ENCODE data around the gene CDC20B.
"Not testable (repeated sequence)": the region's sequence is repeated elsewhere in the genome, so short reads cannot be mapped to it uniquely, and the experiment has no call there.

Gene CDC20B

DNA sequence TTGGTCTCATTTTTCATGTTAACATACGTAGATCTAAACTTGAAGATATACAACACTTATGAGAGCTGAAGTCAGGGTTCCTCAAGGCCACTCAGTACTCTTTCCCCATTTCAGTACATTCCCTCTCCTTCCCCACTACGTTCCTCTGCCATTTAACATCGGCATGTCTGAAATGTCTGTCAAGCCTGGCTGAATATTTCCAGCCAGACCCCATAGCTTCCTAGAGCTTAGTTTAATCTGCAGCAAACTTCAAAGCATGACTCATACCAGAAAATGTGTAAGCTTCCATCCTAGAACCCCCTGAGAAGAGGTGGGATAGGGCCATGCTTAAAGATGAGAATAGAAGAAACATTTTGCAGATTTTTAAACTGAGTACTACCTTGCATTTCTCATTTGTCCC is 64.3 kb downstream of the CDC20B start:
- Histone ChIP-seq H3K27ac (ENCODE audit: poor library complexity, severe bottlenecking) (no peak overlapping the region), H3K4me3 (ENCODE audit: severe bottlenecking) (no peak overlapping the region), H3K4me1 (ENCODE audit: insufficient read depth, poor library complexity, severe bottlenecking) (no peaks in the 10 kb centered on the region), H3K27me3 (ENCODE audit: insufficient read depth, poor library complexity, severe bottlenecking) (no peaks in the 10 kb centered on the region), H3K9me3 (ENCODE audit: severe bottlenecking) (no peaks in the 10 kb centered on the region), H3K36me3 (ENCODE audit: low read depth) (no peaks in the 10 kb centered on the region)
- DNase-seq (ENCODE audit: low spot score) (no peak), ATAC-seq (ENCODE audit: low read depth) (no peak)
- TF ChIP-seq, protein P1, sequence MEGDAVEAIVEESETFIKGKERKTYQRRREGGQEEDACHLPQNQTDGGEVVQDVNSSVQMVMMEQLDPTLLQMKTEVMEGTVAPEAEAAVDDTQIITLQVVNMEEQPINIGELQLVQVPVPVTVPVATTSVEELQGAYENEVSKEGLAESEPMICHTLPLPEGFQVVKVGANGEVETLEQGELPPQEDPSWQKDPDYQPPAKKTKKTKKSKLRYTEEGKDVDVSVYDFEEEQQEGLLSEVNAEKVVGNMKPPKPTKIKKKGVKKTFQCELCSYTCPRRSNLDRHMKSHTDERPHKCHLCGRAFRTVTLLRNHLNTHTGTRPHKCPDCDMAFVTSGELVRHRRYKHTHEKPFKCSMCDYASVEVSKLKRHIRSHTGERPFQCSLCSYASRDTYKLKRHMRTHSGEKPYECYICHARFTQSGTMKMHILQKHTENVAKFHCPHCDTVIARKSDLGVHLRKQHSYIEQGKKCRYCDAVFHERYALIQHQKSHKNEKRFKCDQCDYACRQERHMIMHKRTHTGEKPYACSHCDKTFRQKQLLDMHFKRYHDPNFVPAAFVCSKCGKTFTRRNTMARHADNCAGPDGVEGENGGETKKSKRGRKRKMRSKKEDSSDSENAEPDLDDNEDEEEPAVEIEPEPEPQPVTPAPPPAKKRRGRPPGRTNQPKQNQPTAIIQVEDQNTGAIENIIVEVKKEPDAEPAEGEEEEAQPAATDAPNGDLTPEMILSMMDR (IDR thresholded peaks at IDR 0.05; ENCODE audit: poor library complexity, severe bottlenecking) = no peak

DNA sequence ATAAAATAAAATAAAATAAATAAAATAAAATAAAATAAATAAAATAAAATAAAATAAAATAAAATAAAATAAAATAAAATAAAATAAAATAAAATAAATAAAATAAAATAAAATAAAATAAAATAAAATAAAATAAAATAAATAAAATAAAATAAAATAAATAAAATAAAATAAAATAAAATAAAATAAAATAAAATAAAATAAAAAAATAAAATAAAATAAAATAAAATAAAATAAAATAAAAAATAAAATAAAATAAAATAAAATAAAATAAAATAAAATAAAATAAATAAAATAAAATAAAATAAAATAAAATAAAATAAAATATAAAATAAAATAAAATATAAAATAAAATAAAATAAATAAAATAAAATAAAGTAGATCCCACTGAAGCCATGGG is 67.0 kb downstream of the CDC20B start:
- not testable (repeated sequence) for H3K9me3 ChIP-seq (ENCODE audit: severe bottlenecking); H3K27ac ChIP-seq (ENCODE audit: poor library complexity, severe bottlenecking); H3K36me3 ChIP-seq (ENCODE audit: low read depth); H3K4me3 ChIP-seq (ENCODE audit: severe bottlenecking); ATAC-seq (ENCODE audit: low read depth); H3K4me1 ChIP-seq (ENCODE audit: insufficient read depth, poor library complexity, severe bottlenecking); DNase-seq (ENCODE audit: low spot score); H3K27me3 ChIP-seq (ENCODE audit: insufficient read depth, poor library complexity, severe bottlenecking)

DNA sequence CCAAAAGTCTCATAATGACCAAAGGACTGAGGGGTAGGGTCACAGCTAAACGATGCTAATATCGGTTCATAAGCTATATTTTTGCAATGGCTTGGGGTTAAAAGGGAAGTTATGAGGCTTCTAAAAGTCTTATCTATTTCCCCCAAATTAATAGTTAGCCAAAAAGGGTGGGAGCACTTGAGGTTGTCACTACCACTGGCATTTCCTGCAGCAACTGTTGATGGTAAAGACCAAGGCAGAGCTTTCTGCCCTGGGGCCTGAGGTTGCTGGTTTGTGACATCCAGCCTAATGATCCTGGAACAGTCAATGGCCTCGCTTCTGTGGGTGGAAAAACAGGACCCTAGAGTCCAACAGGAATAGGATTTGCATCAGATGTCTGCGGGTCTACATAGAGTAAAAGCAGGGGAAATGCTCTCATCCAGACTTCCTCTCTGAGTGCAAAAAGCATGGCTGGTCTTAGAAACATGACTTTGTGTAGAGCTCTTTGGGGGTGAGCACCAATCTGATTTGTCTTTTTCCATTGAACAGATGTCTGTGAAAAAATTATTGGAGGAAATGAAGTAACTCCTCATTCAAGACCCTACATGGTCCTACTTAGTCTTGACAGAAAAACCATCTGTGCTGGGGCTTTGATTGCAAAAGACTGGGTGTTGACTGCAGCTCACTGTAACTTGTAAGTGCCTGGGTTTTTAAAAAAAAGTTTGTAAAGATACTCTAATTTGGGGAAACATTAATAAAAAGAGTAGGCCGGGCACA is 67.9 kb downstream of the CDC20B start:
- TF ChIP-seq, protein P1 (IDR thresholded peaks at IDR 0.05; ENCODE audit: poor library complexity, severe bottlenecking) = no peak
- H3K27me3 ChIP-seq (ENCODE audit: insufficient read depth, poor library complexity, severe bottlenecking) = no peaks in the 10 kb centered on the region
- H3K4me1 ChIP-seq (ENCODE audit: insufficient read depth, poor library complexity, severe bottlenecking) = no peaks in the 10 kb centered on the region
- no peaks in the 10 kb centered on the region for H3K9me3 ChIP-seq (ENCODE audit: severe bottlenecking)
- ATAC-seq (ENCODE audit: low read depth) (no peak), DNase-seq (ENCODE audit: low spot score) (no peak)
- no peaks in the 10 kb centered on the region for H3K36me3 ChIP-seq (ENCODE audit: low read depth)
- H3K27ac ChIP-seq (ENCODE audit: poor library complexity, severe bottlenecking) = no peak overlapping the region
- no peak overlapping the region for H3K4me3 ChIP-seq (ENCODE audit: severe bottlenecking)

DNA sequence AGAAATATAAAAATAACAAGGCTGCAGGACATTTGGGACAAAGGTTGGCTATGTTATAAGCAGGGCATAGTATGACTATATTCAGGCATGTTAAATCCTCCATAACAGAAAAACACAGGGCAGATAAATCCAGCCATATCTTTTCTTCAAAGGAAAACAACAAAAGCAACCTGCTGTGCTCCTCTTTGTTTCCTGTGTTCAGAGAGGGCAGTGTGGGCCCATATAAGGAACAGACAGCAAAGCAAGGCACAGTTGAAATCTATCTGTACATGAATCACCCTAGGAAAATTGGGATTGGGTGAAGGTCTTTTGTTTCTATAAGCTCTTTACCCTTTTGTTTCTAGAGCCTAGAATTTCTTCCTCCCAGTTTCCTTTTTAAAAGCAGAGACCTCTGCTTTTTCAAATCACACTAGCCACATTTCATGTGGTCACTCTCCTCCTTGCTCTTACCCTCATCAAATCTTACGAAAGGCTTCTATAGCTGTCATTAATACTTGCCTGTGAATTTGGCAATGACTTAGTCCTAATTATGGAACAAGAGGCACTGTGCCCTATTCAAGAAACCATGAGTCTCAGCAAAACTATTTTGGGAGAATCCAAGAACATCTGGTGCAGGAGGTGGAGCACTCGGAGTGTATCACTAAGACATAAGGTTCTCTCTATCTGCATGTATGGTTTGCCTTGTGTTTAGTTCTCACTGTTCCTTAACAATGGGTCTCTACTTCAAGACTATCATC is 68.8 kb downstream of the CDC20B start:
- DNase-seq (ENCODE audit: low spot score) (no peak), ATAC-seq (ENCODE audit: low read depth) (no peak)
- TF ChIP-seq, protein P1 (IDR thresholded peaks at IDR 0.05; ENCODE audit: poor library complexity, severe bottlenecking) = no peak
- H3K4me3 ChIP-seq (ENCODE audit: severe bottlenecking) = no peak overlapping the region
- H3K27me3 ChIP-seq (ENCODE audit: insufficient read depth, poor library complexity, severe bottlenecking) = no peaks in the 10 kb centered on the region
- no peaks in the 10 kb centered on the region for H3K36me3 ChIP-seq (ENCODE audit: low read depth)
- no peak overlapping the region for H3K27ac ChIP-seq (ENCODE audit: poor library complexity, severe bottlenecking)
- H3K4me1 ChIP-seq (ENCODE audit: insufficient read depth, poor library complexity, severe bottlenecking) = no peaks in the 10 kb centered on the region
- no peaks in the 10 kb centered on the region for H3K9me3 ChIP-seq (ENCODE audit: severe bottlenecking)

DNA sequence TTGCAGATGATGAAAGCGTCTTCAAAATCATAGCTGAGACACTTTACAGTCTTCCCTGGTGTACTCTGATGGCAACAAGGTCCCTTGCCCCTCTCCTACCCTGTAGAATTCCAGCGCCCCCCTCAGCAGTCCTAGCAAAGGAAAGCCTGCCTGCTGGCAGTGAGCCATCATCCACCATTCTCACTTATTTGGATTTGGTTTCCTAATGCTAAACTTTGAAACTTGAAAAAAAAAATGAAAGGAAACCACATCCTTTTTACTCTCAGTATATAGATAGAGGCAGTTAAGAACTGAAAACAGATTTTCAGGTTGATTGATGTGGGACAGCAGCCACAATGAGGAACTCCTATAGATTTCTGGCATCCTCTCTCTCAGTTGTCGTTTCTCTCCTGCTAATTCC is 70.6 kb downstream of the CDC20B start, which contains the start of gene GZMA:
Gene GZMA, plus strand, starts transcription at position 299 of the 400 bp plus-strand sequence. Its CDS starts 37 bp downstream, at position 336.
- Histone ChIP-seq H3K4me3 (ENCODE audit: severe bottlenecking) (no peak within 1 kb of the TSS), H3K9me3 (ENCODE audit: severe bottlenecking) (no peaks in the 10 kb centered on the region), H3K27me3 (ENCODE audit: insufficient read depth, poor library complexity, severe bottlenecking) (no peaks in the 10 kb centered on the region), H3K36me3 (ENCODE audit: low read depth) (no peaks in the 10 kb centered on the region), H3K27ac (ENCODE audit: poor library complexity, severe bottlenecking) (no peak within 1 kb of the TSS), H3K4me1 (ENCODE audit: insufficient read depth, poor library complexity, severe bottlenecking) (no peaks in the 10 kb centered on the region)
- ATAC-seq (ENCODE audit: low read depth) (no peak), DNase-seq (ENCODE audit: low spot score) (no peak)
- TF ChIP-seq, protein P1 (IDR thresholded peaks at IDR 0.05; ENCODE audit: poor library complexity, severe bottlenecking) = no peak
